ENCODE measurements around the gene ARF1. TPM values are rescaled to one million over a fixed set of nuclear protein-coding genes. Genes with fewer than 3 reads are reported as not detected.

ARF1 gene
- total and polyA plus RNA-seq, 2 experiments from 2014 or later, result 250 to 609 TPM

DNA sequence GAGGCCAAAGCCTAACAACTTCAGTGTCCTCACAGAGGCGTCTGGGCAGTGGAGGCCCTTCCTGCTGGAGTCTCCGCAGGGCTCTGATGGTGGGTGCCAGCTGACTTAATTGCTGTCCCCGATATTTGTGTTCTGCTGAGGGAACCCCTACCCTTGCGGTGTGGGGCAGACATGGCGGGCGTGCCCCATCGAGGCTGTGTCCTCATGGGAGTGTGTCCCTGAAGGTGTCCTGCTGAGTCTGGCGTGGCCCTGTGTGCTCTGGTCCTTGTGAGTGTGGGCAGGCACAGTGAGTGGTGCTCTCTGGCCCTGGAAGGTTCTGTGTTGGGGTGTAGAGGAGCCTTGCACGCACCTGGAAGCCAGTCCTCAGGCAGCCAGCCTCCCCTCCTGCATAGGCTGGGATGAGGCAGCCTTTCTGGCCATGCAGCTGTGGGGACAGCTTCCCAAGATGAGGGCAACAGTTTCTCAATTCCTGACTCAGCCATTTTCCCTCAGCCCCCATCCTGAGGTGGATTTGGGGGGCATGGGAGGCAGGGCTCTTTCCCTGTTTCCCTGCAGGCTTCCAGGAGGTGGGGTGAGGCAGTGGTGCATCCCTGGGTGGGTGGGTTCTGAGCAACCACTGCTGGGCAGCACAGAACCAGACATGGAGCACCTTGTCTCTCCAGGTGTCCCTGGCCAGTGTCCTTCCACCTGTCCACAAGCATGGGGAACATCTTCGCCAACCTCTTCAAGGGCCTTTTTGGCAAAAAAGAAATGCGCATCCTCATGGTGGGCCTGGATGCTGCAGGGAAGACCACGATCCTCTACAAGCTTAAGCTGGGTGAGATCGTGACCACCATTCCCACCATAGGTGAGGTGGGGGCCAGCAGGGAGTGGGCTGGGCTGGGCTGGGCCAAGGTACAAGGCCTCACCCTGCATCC is 14.2 kb downstream of the ARF1 start:
- Histone ChIP-seq H4K20me1 (ENCODE audit: insufficient read depth, poor library complexity, severe bottlenecking) (peaks cover 98% of the 10 kb centered on the region), H3K36me3 (replicated peaks; ENCODE audit: insufficient read depth, low read depth) (no peaks in the 10 kb centered on the region), H3K27me3 (no peaks in the 10 kb centered on the region), H3K79me2 (peaks cover 98% of the 10 kb centered on the region), H3K4me1 (ENCODE audit: insufficient read depth) (peaks cover 1% of the 10 kb centered on the region), H3K27ac (no peak overlapping the region), H3K9me2 (replicated peaks; ENCODE audit: insufficient read depth) (no peaks in the 10 kb centered on the region), H3K9me3 (ENCODE audit: low read depth) (peaks cover 8% of the 10 kb centered on the region), H3K4me3 (no peak overlapping the region), H2AFZ (no peak overlapping the region), H3K4me2 (no peak overlapping the region)
- 95% methylated on average over 13 of the region's 13 CpGs for WGBS (ENCODE audit: low lambda C conversion rate, missing lambda C conversion rate)
- no peak for DNase-seq (ENCODE audit: low spot score)
- TF ChIP-seq, protein P1, sequence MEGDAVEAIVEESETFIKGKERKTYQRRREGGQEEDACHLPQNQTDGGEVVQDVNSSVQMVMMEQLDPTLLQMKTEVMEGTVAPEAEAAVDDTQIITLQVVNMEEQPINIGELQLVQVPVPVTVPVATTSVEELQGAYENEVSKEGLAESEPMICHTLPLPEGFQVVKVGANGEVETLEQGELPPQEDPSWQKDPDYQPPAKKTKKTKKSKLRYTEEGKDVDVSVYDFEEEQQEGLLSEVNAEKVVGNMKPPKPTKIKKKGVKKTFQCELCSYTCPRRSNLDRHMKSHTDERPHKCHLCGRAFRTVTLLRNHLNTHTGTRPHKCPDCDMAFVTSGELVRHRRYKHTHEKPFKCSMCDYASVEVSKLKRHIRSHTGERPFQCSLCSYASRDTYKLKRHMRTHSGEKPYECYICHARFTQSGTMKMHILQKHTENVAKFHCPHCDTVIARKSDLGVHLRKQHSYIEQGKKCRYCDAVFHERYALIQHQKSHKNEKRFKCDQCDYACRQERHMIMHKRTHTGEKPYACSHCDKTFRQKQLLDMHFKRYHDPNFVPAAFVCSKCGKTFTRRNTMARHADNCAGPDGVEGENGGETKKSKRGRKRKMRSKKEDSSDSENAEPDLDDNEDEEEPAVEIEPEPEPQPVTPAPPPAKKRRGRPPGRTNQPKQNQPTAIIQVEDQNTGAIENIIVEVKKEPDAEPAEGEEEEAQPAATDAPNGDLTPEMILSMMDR (IDR thresholded peaks at IDR 0.05; ENCODE audit: poor library complexity), result no peak
- TF ChIP-seq EZH2phosphoT487 (IDR thresholded peaks at IDR 0.05; ENCODE audit: low read depth, severe bottlenecking, unreplicated experiment), result no peak
- no peak for TF ChIP-seq EZH2 (IDR thresholded peaks at IDR 0.05; ENCODE audit: borderline replicate concordance)

- whole genome bisulfite sequencing (ENCODE audit: low lambda C conversion rate, missing lambda C conversion rate), result 95% methylated on average over 33 of the region's 34 CpGs
- peaks cover 95% of the 10 kb centered on the region for H3K79me2 ChIP-seq
These were observed 15.0 kb downstream of the ARF1 start for GRCh38 chr1:228097333-228098081.

GRCh38 chr1:228098323-228098931 is 15.9 kb downstream of the ARF1 start:
- Histone ChIP-seq H3K4me3 (no peak overlapping the region), H3K4me1 (ENCODE audit: insufficient read depth) (peaks cover 4% of the 10 kb centered on the region), H3K27ac (no peak overlapping the region), H2AFZ (no peak overlapping the region), H3K36me3 (replicated peaks; ENCODE audit: insufficient read depth, low read depth) (no peaks in the 10 kb centered on the region), H3K9me2 (replicated peaks; ENCODE audit: insufficient read depth) (no peaks in the 10 kb centered on the region), H3K79me2 (peaks cover 86% of the 10 kb centered on the region), H3K27me3 (no peaks in the 10 kb centered on the region), H3K9me3 (ENCODE audit: low read depth) (peaks cover 8% of the 10 kb centered on the region), H3K4me2 (no peak overlapping the region), H4K20me1 (ENCODE audit: insufficient read depth, poor library complexity, severe bottlenecking) (peaks cover 85% of the 10 kb centered on the region)
- TF ChIP-seq EZH2 (IDR thresholded peaks at IDR 0.05; ENCODE audit: borderline replicate concordance) (no peak), EZH2phosphoT487 (IDR thresholded peaks at IDR 0.05; ENCODE audit: low read depth, severe bottlenecking, unreplicated experiment) (no peak)
- TF ChIP-seq, protein P1 (IDR thresholded peaks at IDR 0.05; ENCODE audit: poor library complexity), result no peak
- DNase-seq (ENCODE audit: low spot score), result no peak
- WGBS (ENCODE audit: low lambda C conversion rate, missing lambda C conversion rate), result 96% methylated on average over 24 of the region's 28 CpGs

More at GRCh38 chr1:228097333-228098081, 15.0 kb downstream of the ARF1 start:
- no peaks in the 10 kb centered on the region for H3K27me3 ChIP-seq
- no peak overlapping the region for H3K4me3 ChIP-seq
- no peak overlapping the region for H2AFZ ChIP-seq
- DNase-seq (ENCODE audit: low spot score), result no peak
- H3K27ac ChIP-seq, result no peak overlapping the region
- peaks cover 8% of the 10 kb centered on the region for H3K9me3 ChIP-seq (ENCODE audit: low read depth)
- H3K9me2 ChIP-seq (replicated peaks; ENCODE audit: insufficient read depth), result no peaks in the 10 kb centered on the region
- no peaks in the 10 kb centered on the region for H3K36me3 ChIP-seq (replicated peaks; ENCODE audit: insufficient read depth, low read depth)
- no peak for TF ChIP-seq EZH2 (IDR thresholded peaks at IDR 0.05; ENCODE audit: borderline replicate concordance)
- TF ChIP-seq, protein P1 (IDR thresholded peaks at IDR 0.05; ENCODE audit: poor library complexity), result no peak
- TF ChIP-seq EZH2phosphoT487 (IDR thresholded peaks at IDR 0.05; ENCODE audit: low read depth, severe bottlenecking, unreplicated experiment), result no peak
- H3K4me2 ChIP-seq, result no peak overlapping the region
- H4K20me1 ChIP-seq (ENCODE audit: insufficient read depth, poor library complexity, severe bottlenecking), result peaks cover 94% of the 10 kb centered on the region
- H3K4me1 ChIP-seq (ENCODE audit: insufficient read depth), result peaks cover 4% of the 10 kb centered on the region
